ENCODE measurements around the gene PHPT1. TPM values are rescaled to one million over a fixed set of nuclear protein-coding genes. Genes with fewer than 3 reads are reported as not detected.
"Not testable (repeated sequence)": the region's sequence is repeated elsewhere in the genome, so short reads cannot be mapped to it uniquely, and the experiment has no call there.

PHPT1 gene
- total RNA-seq, 1 donor from 2014 or later = 179 TPM

DNA sequence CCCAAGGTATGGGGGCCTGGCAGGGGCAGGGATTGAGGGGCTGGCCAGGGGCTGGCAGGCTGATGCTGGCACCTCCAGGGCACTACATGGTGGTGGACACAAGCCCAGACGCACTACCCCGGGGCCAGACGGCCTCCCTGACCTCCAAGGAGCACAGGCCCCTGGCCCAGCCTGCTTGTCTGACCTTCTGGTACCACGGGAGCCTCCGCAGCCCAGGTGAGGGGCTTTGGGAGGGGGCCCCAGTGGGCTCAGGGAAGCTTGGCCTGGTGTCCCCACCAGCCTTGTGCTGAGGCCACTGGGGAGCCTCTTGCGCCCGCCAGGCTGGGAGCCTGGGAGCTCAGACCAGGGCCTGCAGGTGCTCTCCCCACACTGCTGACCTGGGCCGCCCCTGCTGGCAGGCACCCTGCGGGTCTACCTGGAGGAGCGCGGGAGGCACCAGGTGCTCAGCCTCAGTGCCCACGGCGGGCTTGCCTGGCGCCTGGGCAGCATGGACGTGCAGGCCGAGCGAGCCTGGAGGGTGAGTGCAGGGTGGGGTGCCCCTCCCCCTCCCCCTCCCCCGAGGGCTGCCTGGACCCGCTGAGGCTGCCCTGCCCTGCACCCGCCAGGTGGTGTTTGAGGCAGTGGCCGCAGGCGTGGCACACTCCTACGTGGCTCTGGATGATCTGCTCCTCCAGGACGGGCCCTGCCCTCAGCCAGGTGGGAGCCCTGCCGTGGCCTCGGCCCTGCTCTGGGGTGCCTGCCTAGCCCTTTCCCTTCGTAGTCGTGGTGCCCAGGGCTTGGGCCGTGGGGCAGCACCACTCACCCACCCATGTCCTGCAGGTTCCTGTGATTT, 8.6 kb downstream of the PHPT1 start:
- no peak for DNase-seq (ENCODE audit: extremely low read depth, low read depth, low spot score)

DNA sequence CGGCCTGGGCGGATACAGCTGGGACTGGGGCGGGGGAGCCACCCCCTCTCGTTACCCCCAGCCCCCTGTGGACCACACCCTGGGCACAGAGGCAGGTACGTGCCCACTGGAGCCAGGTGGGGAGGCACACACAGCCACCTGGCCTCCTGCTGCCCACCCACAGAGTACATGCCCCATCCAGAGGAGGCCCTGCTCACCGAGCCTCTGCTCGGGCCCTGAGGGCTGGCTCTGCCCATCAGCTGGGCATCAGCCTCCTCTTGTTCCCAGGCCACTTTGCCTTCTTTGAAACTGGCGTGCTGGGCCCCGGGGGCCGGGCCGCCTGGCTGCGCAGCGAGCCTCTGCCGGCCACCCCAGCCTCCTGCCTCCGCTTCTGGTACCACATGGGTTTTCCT, 9.2 kb downstream of the PHPT1 start:
- DNase-seq (ENCODE audit: extremely low read depth, low read depth, low spot score) = no peak

DNA sequence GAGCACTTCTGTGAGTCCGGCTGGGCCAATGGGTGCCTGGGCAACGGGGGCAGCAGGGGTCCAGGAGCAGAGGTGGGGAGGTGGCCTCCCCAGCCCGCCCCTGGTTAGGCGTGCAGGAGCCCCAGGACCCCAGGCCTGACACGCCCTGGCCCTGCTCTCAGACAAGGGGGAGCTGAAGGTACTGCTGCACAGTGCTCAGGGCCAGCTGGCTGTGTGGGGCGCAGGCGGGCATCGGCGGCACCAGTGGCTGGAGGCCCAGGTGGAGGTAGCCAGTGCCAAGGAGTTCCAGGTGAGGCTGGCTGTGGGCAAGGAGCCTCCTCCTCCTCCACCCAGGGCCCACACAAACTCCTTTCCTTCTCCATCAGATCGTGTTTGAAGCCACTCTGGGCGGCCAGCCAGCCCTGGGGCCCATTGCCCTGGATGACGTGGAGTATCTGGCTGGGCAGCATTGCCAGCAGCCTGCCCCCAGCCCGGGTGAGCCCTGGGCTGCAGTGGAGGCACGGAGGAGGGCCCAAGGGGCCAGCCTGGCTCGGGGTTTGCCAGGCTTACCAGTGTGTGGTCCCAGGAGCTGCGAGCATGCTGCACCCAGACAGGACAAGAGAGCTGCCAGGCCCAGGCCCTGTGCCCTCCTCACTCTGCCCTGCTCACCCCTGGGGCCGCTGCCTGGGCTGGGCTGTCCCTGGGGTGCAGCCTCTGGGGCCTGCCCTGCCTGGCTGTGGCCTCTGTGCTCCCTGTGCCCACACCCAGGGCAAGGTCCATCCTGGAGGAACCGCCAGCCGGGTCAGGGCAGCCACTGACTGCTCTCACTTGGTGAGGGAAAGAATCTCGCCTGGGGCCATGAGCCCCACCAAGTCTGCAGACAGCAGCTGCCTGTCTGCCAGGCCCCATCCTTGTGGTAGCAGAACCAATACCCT, 9.9 kb downstream of the PHPT1 start:
- DNase-seq (ENCODE audit: extremely low read depth, low read depth, low spot score) = no peak

DNA sequence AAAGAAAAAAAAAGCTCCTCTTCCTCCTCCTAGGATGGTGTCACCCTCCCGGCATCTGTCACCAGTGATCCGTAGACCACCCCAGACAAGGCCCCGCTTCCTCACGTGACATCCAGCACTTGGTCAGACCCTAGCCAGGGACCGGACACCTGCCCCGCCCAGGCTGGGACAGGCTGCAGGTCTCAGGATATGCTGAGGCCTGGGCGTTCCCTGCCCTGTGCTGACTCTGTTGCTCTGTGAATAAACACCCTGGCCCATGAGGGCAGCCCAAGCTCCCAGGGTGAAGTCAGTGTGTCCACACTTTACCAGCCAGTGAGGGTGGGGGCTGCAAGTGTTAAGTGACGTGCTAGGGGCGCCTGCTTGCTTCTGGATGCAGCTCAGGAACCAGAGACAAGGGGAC, 11.3 kb downstream of the PHPT1 start:
- no peak for DNase-seq (ENCODE audit: extremely low read depth, low read depth, low spot score)

DNA sequence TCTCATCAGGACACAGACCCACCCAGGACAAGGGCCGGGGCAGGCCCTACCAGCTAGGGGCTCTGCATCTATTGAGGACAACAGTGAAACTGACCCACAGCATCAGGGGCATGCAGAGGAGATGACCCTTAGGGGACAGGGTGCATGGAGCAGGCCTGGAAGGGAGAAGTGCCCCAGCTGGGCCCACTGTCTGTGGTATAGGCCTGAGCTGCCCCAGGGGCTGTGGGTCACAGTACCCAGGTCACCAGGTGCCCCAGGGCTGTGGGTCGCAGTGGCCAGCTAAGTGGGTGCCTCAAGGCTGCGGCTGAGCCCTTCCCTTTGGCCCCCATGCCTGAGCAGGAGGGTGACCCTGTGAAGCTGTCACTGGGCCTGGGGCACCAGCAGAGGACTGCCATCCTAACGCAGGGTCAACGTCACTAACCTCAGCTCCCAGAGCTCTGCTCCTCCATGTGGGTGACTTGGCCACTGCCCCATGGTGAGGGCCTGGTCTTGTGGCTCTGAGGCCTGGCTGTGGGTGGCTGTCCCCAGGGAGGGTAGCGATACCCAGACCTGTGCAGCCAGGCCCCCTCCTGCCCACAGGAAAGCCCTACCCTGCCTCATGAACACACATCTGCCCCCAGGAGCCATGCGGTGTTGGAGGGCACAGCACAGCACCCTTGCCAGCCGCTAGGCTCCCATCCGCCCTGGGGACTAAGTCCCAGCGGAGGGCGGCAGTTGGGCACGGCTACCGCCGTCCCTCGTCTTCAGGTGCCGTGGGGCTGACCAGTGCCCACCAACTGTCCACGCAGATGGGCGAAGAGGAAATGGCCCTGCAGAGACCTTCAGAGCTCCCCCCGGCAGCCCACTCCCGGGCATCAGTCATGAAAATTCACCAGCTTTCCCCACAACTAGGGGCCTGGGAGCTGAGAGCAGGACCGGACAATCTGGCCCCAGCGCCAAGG, 12.0 kb downstream of the PHPT1 start:
- DNase-seq (ENCODE audit: extremely low read depth, low read depth, low spot score) = no peak

DNA sequence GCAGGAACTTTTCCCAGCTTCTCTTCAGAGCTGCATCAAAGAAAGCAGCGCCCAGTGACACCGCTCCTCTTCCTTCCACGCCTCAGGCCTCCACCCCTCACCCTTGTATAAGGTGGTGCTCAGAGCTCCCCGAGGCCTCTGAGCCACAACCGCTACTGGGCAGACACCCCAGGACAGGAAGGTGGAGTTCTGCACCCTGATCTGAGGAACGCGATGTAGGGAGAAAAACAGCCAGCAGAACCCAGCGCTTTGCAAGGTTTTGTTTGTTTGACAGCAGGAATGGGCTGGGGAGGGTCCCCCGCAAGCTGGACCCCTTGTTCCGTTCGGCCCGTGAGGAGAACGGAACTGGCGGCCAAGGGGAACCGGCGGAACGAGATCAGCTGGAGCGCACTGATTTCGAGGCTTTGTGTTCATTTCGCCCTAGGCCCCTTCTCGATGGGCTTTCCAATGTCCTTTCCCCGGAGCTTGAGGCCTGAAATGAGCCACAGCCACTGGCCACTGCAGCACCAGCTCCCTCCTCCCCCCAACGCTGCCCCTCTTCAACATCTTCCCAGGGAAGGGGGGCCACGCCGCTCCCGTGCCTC, 12.8 kb downstream of the PHPT1 start:
- no peak for DNase-seq (ENCODE audit: extremely low read depth, low read depth, low spot score)

DNA sequence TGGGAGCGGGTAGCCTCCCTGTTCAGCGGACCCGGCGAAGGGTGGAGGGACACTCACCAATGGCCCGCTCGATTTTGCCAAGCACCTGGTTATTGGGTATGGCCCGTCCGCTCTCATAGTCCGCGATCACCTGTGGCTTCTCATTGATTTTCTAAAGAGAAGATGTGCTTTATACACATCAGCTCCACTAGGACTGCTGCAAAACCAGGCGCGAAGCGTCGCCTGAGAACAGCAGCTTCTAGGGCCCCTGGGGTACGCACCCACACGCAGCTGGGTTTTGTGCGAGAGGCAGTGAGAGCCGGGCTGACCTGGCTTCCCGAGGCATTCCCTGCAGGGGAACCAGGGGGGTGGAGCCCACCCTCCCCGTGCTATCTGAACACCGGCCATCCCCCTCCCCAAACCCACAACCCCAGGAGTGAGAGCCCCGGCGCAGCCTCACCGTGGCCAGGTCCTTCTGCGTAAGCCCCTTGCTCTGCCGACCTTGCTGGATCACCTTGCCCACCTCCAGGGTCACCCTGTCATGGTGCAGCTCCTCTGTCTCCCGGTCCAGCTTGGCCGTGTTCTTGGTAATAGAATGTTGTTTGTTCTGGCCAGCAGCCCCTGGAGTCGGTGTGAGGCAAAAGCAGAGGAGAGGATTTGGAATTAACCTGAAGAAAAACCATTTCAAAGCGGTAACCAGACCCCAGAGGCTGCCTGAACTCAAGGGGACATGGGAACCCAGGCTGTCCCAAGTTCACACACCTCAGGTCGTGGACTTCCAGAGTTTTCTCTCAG, 13.8 kb downstream of the PHPT1 start:
- no peak for DNase-seq (ENCODE audit: extremely low read depth, low read depth, low spot score)

DNA sequence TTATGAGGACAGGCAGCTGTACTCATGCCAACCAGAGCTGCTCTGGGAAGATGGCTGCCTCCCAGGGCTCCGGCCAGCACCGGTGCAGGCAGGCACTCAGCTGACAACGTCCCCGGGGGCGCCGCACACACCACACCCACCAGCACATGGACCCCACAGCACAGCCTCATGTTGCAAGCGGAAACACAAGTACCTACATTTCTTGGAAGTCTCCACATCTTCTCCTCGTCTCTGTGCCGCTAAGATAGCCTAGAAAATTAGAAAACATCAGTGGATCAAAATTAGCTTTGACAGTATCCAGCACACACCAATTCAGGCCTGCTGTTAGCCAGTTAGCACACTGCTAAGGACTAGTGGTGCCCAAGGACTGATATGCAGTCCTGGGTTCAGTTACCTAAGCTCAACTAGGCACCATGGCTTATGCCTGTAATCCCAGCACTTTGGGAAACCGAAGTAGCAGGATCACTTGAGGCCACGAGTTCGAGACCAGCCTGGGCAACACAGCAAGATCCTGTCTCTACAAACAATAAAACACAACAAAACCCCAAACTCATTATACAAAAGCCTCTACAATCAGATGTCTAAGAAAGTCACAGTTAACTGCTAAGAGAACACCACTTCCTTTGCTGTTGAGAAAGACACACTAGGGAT, 14.5 kb downstream of the PHPT1 start:
- no peak for DNase-seq (ENCODE audit: extremely low read depth, low read depth, low spot score)

DNA sequence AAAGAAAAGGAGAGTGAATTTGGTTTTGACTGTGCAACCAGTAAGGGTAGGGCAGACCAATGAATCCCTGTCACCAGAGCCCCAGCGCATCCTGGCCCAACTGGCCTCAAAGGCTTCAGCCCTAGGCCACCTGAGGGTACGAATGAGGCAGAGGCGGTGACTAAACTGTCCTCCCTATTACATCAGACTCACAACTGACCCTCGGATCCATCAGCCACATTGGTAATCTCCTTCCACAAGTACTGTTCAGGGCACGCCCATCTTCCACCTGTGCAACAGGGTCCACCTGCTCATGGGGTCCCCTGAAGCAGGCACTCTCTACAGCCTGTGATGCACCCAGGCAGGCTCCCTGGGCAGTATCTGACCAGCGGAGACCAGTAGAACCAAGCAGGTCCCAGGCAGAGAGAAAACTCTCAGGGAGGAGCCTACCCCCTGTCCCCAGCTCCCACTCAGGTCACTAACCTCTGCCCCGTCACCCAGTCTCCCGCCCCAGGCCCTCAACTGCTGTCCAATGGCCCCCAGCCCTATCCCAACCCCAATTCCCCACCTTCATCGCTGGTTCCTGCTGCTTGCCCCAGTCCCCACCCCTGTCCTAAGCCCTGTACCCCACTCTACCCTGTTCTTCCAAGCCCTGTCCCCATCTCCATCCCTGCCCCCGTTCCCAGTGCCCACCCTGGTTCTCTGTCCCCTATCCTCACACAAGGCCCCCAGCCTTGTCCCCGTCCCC, 16.0 kb downstream of the PHPT1 start:
- DNase-seq (ENCODE audit: extremely low read depth, low read depth, low spot score) = no peak

DNA sequence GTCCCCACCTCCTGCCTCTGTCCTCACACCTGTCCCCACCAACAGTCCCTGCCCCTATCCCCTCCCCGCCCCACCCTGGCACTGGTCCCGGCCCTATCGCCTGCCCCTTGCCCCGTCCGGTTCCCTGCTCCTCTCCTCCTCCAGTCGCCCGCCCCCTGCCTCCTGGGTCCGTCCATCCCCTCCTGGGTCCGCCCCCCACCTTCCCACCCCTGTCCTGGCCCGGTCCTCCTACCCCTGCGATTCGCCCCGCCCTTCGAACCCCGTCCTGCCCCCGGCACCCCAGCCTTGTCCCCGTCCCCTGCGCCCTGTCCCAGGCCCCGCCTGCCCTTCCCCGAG, 16.5 kb downstream of the PHPT1 start:
- DNase-seq (ENCODE audit: extremely low read depth, low read depth, low spot score) = no peak

DNA sequence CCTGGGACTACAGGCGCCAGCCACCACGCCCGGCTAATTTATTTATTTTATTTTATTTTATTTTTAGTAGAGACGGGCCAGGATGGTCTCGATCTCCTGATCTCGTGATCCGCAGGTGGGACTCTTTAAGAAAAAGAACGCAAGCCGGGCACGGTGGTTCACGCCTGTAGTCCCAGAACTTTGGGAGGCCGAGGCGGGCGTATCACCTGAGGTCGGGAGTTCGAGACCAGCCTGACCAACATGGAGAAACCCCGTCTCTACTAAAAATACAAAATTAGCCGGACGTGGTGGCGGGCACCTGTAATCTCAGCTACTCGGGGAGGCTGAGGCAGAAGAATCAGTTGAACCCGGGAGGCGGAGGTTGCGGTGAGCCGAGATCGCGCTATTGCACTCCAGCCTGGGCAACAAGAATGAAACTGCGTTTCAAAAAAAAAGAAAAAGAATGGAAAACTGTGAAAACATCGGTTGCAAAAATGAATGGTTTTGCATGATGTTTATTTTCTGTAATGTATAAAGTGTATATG, 17.8 kb downstream of the PHPT1 start:
- not testable (repeated sequence) for DNase-seq (ENCODE audit: extremely low read depth, low read depth, low spot score)

DNA sequence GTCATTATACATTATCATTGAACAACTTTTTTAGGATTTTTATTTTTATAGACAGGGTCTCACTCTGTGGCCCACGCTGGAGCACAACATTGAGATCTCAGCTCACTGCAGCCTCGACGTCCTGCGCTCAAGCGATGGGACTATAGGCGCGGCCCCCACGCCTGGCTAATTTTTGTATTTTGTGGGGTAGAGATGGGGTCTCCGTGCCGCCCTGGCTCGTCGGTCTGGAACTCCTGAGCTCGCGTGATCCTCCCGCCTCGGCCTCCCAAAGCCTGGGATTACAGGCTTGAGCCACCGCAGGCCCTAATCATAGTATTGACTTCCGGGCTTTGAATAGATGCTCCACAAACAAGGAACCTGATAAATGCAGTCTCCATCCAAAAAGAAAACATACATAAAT, 18.3 kb downstream of the PHPT1 start:
- no peak for DNase-seq (ENCODE audit: extremely low read depth, low read depth, low spot score)

DNA sequence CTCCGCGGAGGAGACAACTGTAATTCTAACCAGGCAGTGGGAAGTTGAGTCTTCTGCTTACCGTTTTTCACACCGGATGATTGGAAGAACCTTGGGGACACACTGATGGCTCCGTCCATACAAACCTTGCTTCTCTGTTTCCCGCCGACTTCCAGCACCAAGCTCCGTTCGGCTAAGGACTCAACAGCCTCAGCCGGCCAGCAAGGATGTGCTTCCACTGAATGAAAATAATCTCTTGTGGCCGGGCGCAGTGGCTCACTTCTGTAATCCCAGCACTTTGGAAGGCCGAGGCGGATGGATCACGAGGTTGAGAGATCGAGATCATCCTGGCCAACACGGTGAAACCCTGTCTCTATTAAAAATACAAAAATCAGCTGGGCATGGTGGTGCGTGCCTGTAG, 18.7 kb downstream of the PHPT1 start:
- DNase-seq (ENCODE audit: extremely low read depth, low read depth, low spot score) = no peak

DNA sequence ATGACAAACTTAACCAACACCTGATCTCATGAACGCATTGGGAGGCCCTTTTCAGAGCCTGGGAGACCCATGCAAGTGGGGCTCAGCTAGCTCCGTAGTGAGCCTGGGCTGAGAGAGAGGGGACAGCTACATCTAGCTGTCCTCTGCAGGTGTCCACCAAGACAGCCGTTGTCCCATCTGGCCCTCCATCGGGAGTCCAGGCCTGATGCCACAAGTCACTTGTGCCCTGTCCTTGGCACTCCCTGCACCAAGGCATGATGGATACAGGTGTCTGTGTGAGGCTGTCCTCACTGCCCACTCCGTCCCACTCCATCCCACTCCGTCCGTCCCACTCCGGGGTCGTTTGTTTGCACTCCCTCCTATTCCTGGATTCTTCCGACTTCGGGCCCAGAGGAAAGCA, 19.4 kb downstream of the PHPT1 start:
- no peak for DNase-seq (ENCODE audit: extremely low read depth, low read depth, low spot score)

DNA sequence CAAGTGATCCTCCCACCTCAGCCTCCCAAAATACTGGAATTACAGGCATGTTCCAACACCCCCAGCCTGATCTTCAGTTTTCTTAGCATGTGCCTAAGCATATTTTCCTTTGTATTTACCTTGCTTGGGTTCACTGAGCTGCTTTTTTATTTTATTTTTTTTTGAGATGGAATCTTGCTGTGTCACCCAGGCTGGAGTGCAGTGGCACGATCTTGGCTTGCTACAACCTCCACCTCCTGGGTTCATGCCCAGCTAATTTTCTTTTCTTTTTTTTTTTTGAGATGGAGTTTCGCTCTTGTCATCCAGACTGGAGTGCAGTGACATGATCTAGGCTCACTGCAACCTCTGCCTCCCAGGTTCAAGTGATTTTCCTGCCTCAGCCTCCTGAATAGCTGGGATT, 20.4 kb downstream of the PHPT1 start:
- DNase-seq (ENCODE audit: extremely low read depth, low read depth, low spot score) = not testable (repeated sequence)

DNA sequence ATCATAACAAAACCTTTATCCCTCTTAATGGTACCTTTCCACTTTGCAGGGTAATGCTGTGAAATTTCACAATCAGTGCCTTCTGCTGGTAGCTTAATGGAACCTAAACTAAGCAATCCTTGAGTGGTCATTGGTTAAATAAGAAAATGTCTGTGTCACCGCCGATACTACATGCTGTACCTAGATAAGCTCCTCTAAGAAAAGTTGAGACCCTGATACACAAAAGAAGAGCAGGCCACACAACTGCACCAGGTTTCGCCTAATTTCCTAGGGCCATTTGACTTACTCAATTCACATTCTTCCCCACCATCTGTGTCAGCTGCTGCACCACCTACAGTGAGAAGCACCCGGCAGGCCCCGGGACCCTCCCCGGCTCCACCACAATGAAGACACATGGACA, 25.9 kb downstream of the PHPT1 start:
- DNase-seq (ENCODE audit: extremely low read depth, low read depth, low spot score) = no peak

DNA sequence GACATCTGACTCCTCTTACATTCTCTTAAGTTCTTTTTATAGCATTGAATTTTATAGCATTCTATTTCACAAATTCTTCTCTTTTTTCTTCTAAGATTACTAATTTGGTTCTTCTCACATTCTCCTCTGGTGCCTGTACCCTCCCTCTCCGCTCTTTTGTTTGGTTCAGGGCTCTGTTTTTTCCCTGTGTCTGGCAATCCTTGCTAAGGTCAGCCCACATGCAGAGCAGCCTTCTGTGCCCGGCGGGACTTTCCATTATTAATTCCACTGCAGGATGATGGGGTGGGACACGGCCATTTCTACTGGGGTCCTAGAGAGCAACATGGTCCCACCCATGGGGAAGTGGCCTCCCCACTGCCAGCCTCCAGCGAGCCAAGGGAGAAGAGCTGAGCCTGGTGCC, 27.3 kb downstream of the PHPT1 start:
- no peak for DNase-seq (ENCODE audit: extremely low read depth, low read depth, low spot score)

DNA sequence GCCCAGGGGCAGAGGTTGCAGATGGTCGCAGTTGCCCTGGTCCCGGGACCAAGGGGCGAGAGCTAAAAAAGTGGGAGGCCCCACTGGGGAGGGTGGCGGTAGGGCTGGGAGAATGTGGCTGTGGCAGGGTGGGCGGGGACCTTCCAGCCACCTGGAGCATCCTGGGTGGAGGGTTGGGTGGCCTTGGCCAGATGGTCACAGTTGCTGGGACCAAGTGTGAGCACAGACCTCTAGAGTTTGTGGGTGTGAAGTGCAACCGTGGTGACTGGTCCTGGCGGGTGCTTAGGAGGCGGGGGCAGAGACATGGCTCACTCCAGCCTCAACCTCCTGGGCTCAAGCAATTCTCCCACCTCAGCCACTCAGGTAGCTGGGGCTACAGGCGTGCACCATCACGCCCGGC, 31.4 kb downstream of the PHPT1 start:
- no peak for DNase-seq (ENCODE audit: extremely low read depth, low read depth, low spot score)
